ENCODE measurements around the gene ATF7. TPM values are rescaled to one million over a fixed set of nuclear protein-coding genes. Genes with fewer than 3 reads are reported as not detected.
"Not testable (repeated sequence)": the region's sequence is repeated elsewhere in the genome, so short reads cannot be mapped to it uniquely, and the experiment has no call there.

ATF7 gene
- total and polyA plus RNA-seq, 4 donors = 16.8 to 43.3 (median 31.7) TPM

DNA sequence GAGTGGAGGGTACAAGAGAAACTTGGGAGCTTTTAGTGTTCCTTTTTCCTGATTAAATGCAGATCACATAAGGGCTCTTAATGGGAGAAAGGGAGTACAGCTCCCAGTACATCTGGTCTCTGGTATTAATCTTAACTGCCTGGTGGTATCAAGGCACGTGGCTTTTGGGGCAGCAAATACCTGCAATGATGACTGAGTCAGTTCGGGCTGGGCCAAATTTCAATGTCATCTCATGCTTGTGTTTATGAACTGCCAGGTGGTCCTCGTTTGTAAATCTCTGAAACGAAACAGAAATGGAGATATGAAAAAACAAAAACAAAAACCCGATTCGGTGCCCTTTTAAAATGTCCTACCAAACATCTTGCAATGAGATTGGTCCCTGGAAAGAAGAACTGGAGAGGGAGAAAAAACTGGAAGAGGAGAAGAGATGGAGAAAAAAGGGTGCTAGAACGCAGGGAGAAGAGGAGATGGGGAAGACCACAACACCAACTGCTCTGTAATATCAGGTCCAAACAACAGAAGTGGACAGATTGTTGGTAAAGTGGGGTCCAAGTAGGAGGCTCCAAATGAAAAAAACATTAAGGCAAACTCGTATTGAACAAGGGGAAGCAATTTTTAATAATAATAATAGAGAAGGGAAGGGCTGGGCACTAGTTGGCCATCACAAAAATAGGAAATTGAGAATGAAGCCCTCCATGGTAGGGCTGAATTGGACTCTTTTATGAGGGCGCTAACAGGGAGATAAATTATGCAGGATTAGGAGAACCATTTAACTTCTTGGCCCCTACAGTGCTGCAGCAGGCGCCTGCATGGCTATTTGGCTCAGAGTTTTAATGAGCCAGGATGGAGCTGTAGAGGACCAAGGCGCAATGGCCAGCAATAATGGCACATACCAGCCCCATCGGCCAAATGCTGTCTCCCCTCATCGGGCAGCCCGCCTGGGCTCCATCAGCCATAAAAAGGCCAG lies 73.5 kb downstream of the ATF7 start:
- H3K4me3 ChIP-seq = no peak overlapping the region
- peaks cover 11 to 24% (median 18%) of the 10 kb centered on the region in 4 donors for H3K36me3 ChIP-seq (ENCODE audit: control insufficient read depth in 4 of 4, insufficient read depth in 4 of 4, low read length in 4 of 4)
- H3K4me1 ChIP-seq (ENCODE audit: control insufficient read depth in 5 of 5, insufficient read depth in 5 of 5, low read length in 5 of 5) = peaks cover 0 to 2% (median 0%) of the 10 kb centered on the region in 5 donors
- ATAC-seq (ENCODE audit: insufficient read depth, low FRiP score) (no peak), DNase-seq (no peak)
- H3K9ac ChIP-seq (ENCODE audit: insufficient read depth in 1 of 2, low read length in 2 of 2) = no peak overlapping the region
- no peaks in the 10 kb centered on the region for H3K9me3 ChIP-seq (ENCODE audit: control insufficient read depth in 4 of 4, insufficient read depth in 3 of 4, low read length in 3 of 4)
- no peak overlapping the region for H3K27ac ChIP-seq (ENCODE audit: low read depth in 1 of 2, low read length in 1 of 2)
- WGBS, 2 donors = 92 to 97% methylated on average over 13 to 14 of the region's 14 CpGs
- no peaks in the 10 kb centered on the region for H3K27me3 ChIP-seq (ENCODE audit: control insufficient read depth in 3 of 3, insufficient read depth in 3 of 3, low read length in 2 of 3)
- no peak for TF ChIP-seq CTCF (IDR thresholded peaks at IDR 0.05; ENCODE audit: control extremely low read depth, extremely low read depth)

- TF ChIP-seq CTCF (IDR thresholded peaks at IDR 0.05; ENCODE audit: control extremely low read depth, extremely low read depth) = no peak
- no peak overlapping the region for H3K9ac ChIP-seq (ENCODE audit: insufficient read depth in 1 of 2, low read length in 2 of 2)
- peak in 1 of 3 donors; percentile 13 for DNase-seq
- no peak overlapping the region for H3K27ac ChIP-seq (ENCODE audit: low read depth in 1 of 2, low read length in 1 of 2)
- no peak for ATAC-seq (ENCODE audit: insufficient read depth, low FRiP score)
- H3K27me3 ChIP-seq (ENCODE audit: control insufficient read depth in 3 of 3, insufficient read depth in 3 of 3, low read length in 2 of 3) = no peaks in the 10 kb centered on the region
- peaks cover 0 to 2% (median 0%) of the 10 kb centered on the region in 5 donors for H3K4me1 ChIP-seq (ENCODE audit: control insufficient read depth in 5 of 5, insufficient read depth in 5 of 5, low read length in 5 of 5)
- no peak overlapping the region for H3K4me3 ChIP-seq
- no peaks in the 10 kb centered on the region for H3K9me3 ChIP-seq (ENCODE audit: control insufficient read depth in 4 of 4, insufficient read depth in 3 of 4, low read length in 3 of 4)
- 90 to 91% methylated on average over 2 of the region's 2 CpGs for WGBS, 2 donors
- peaks cover 11 to 27% (median 20%) of the 10 kb centered on the region in 4 donors for H3K36me3 ChIP-seq (ENCODE audit: control insufficient read depth in 4 of 4, insufficient read depth in 4 of 4, low read length in 4 of 4)
These were observed 74.3 kb downstream of the ATF7 start for GRCh38 chr12:53551889-53552291.

- no peak for ATAC-seq (ENCODE audit: insufficient read depth, low FRiP score)
- DNase-seq = peak in 1 of 3 donors; percentile 6
- WGBS, 2 donors = 80 to 84% methylated on average over 1 of the region's 1 CpG
- H3K27me3 ChIP-seq (ENCODE audit: control insufficient read depth in 3 of 3, insufficient read depth in 3 of 3, low read length in 2 of 3) = no peaks in the 10 kb centered on the region
- no peak for TF ChIP-seq CTCF (IDR thresholded peaks at IDR 0.05; ENCODE audit: control extremely low read depth, extremely low read depth)
- H3K27ac ChIP-seq (ENCODE audit: low read depth in 1 of 2, low read length in 1 of 2) = no peak overlapping the region
- peaks cover 11 to 27% (median 20%) of the 10 kb centered on the region in 4 donors for H3K36me3 ChIP-seq (ENCODE audit: control insufficient read depth in 4 of 4, insufficient read depth in 4 of 4, low read length in 4 of 4)
- no peak overlapping the region for H3K9ac ChIP-seq (ENCODE audit: insufficient read depth in 1 of 2, low read length in 2 of 2)
- no peak overlapping the region for H3K4me3 ChIP-seq
- H3K9me3 ChIP-seq (ENCODE audit: control insufficient read depth in 4 of 4, insufficient read depth in 3 of 4, low read length in 3 of 4) = no peaks in the 10 kb centered on the region
- H3K4me1 ChIP-seq (ENCODE audit: control insufficient read depth in 5 of 5, insufficient read depth in 5 of 5, low read length in 5 of 5) = peaks cover 0 to 2% (median 0%) of the 10 kb centered on the region in 5 donors
These were observed 75.6 kb downstream of the ATF7 start for GRCh38 chr12:53550595-53550994.

DNA sequence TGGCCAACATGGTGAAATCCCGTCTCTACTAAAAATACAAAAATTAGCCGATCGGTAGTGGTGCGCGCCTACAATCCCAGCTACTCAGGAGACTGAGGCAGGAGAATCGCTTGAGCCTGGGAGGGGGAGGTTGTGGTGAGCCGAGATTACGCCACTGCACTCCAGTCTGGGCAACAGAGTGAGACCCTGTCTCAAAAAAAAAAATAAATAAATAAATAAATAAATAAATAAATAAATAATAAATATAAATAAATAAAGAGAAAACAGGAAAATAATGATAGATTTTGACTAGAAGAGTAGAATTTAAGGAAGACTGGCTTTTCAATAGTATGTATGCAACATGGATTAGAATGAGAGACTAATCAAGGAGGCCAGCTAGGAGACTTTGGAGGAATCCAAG lies 76.1 kb downstream of the ATF7 start:
- WGBS, 2 donors = 97% methylated on average over 8 of the region's 8 CpGs
- DNase-seq; ATAC-seq (ENCODE audit: insufficient read depth, low FRiP score); H3K4me1 ChIP-seq (ENCODE audit: control insufficient read depth in 5 of 5, insufficient read depth in 5 of 5, low read length in 5 of 5); H3K9ac ChIP-seq (ENCODE audit: insufficient read depth in 1 of 2, low read length in 2 of 2); H3K9me3 ChIP-seq (ENCODE audit: control insufficient read depth in 4 of 4, insufficient read depth in 3 of 4, low read length in 3 of 4); H3K27me3 ChIP-seq (ENCODE audit: control insufficient read depth in 3 of 3, insufficient read depth in 3 of 3, low read length in 2 of 3); H3K4me3 ChIP-seq; H3K27ac ChIP-seq (ENCODE audit: low read depth in 1 of 2, low read length in 1 of 2): not testable (repeated sequence)
- H3K36me3 ChIP-seq (ENCODE audit: control insufficient read depth in 4 of 4, insufficient read depth in 4 of 4, low read length in 4 of 4) = peaks cover 11 to 27% (median 20%) of the 10 kb centered on the region in 4 donors

DNA sequence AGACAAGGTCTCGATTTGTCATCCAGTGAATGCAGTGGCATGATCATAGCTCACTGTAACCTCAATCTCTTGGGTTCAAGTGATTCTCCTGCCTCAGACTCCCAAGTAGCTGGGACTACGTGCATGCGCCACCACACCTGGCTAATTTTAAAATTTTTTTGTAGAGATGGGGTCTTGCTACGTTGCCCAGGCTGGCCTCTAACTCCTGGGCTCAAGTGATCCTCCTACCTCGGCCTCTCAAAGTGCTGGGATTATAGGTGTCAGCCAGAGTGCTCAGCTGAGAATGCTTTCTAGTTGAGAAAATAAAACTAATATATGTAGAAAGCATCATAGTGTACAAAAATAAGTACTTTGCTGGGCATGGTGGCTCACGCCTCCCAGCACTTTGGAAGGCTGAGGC lies 77.8 kb downstream of the ATF7 start:
- H3K4me3 ChIP-seq; H3K9me3 ChIP-seq (ENCODE audit: control insufficient read depth in 4 of 4, insufficient read depth in 3 of 4, low read length in 3 of 4); H3K27ac ChIP-seq (ENCODE audit: low read depth in 1 of 2, low read length in 1 of 2); H3K4me1 ChIP-seq (ENCODE audit: control insufficient read depth in 5 of 5, insufficient read depth in 5 of 5, low read length in 5 of 5); DNase-seq; H3K9ac ChIP-seq (ENCODE audit: insufficient read depth in 1 of 2, low read length in 2 of 2); H3K27me3 ChIP-seq (ENCODE audit: control insufficient read depth in 3 of 3, insufficient read depth in 3 of 3, low read length in 2 of 3); ATAC-seq (ENCODE audit: insufficient read depth, low FRiP score): not testable (repeated sequence)
- 97 to 99% methylated on average over 6 of the region's 6 CpGs for WGBS, 2 donors
- peaks cover 13 to 33% (median 20%) of the 10 kb centered on the region in 4 donors for H3K36me3 ChIP-seq (ENCODE audit: control insufficient read depth in 4 of 4, insufficient read depth in 4 of 4, low read length in 4 of 4)
